ENCODE measurements around the gene OR51V1.
"Not testable (repeated sequence)": the region's sequence is repeated elsewhere in the genome, so short reads cannot be mapped to it uniquely, and the experiment has no call there.

OR51V1 gene, protein sequence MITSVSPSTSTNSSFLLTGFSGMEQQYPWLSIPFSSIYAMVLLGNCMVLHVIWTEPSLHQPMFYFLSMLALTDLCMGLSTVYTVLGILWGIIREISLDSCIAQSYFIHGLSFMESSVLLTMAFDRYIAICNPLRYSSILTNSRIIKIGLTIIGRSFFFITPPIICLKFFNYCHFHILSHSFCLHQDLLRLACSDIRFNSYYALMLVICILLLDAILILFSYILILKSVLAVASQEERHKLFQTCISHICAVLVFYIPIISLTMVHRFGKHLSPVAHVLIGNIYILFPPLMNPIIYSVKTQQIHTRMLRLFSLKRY

DNA sequence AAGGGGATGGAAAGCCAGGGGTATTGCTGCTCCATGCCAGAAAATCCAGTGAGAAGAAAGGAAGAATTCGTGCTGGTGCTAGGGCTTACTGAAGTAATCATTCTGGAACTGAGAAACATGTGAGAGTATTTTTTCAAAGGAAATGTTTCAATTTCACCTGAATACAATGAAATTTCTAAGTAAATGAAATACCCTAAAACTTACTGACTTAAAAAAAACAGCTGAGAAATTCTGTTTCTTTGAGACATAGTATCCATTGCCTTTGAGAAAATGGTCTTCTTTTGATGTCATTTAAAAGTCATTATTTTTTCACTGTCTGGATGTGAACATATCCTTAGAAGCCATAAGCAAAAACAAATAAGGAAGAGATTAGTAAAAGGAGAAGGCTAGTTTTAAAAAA is at the start of gene OR51V1:
Gene OR51V1, minus strand, starts transcription at position 101 of the 400 bp plus-strand sequence. Its CDS starts 0 bp downstream, at position 101.
- no peak for FAIRE-seq

GRCh38 chr11:5249807-5250396 is 49.4 kb upstream of the OR51V1 start, which contains the start of gene HBG1:
HBG1 (minus strand) TSS chr11:5249857; CDS start chr11:5249804, 53 bp downstream.
- FAIRE-seq: not testable (repeated sequence)

- not testable (repeated sequence) for FAIRE-seq
These were observed 48.0 kb upstream of the OR51V1 start for GRCh38 chr11:5248498-5248897.

DNA sequence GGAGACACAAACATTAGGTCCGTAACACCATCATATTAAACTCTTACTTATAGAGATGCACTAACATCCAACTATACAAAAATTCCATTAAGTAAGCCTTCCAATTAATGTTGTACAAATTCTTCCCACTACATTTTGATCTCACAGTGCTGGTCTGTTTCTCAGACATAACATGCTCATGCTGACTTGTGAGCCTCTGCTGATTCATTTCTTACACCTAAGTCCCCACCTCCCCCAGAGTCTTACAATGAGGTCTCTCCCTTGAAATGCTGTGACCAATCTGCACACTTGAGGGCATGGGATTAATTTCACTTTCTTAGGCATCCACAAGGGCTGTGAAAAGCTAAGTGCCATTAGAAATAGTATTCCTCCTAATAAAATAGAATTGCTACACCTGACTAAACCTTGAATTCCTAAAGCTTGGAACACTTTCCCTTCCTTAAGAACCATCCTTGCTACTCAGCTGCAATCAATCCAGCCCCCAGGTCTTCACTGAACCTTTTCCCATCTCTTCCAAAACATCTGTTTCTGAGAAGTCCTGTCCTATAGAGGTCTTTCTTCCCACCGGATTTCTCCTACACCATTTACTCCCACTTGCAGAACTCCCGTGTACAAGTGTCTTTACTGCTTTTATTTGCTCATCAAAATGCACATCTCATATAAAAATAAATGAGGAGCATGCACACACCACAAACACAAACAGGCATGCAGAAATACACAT is 47.1 kb upstream of the OR51V1 start:
- FAIRE-seq: no peak

DNA sequence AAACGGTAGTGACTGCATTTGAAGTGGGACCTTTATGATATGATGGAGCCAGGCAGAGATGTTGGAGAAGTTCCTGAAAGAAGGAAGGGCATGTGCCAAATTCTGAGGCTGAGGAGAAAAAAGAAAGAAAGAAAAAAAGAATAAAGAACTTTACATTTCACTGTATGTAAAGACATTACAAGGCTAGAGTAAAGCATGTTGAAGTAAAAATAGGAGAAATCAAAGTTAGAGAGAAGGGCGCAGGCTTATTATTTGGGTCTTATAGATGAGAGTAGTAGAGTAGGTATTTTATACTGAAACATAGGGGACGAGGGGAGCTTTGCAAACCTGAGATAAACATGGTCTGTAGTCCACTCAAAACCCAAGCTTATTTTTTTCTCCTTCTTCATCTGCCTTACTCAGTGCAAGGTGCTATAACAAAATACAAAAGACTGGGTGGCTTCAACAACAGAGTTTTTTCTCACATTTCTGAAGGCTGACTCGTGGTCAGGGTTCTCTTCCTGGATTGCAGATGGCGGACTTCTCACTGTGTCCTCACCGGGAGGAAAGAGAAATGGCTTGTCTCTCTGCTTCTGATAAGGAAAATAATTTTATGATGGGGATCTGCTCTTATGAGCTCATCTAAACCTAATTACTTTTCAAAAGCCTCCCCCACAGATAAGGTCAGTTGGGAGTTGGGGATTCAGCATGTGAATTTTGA is 46.4 kb upstream of the OR51V1 start:
- FAIRE-seq: no peak

- FAIRE-seq: no peak
These were observed 44.7 kb upstream of the OR51V1 start for GRCh38 chr11:5245155-5245554.

DNA sequence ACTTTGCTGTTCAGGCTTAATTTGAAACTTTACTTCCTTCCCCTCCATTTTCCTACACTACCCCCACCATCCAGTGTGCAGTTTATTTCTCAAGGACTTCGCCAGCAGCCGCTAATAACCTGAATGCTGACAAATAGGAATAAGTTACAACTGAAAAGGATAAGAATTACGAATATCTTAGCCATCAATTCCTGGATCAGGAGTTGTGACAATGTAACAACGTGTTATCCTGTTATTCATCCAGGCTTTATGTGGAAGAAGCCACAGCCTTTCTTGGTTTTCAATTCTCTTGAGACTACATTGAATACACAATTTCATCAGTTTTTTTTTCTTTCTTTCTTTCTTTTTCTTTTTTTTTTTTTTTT is 43.3 kb upstream of the OR51V1 start:
- no peak for FAIRE-seq

- FAIRE-seq: no peak
These were observed 42.7 kb upstream of the OR51V1 start for GRCh38 chr11:5242933-5243815.

- FAIRE-seq: no peak
These were observed 41.7 kb upstream of the OR51V1 start for GRCh38 chr11:5242208-5242607.

- no peak for FAIRE-seq
These were observed 41.0 kb upstream of the OR51V1 start for GRCh38 chr11:5241458-5241857.

- FAIRE-seq: no peak
These were observed 40.0 kb upstream of the OR51V1 start for GRCh38 chr11:5240458-5240857.

- no peak for FAIRE-seq
These were observed 39.6 kb upstream of the OR51V1 start for GRCh38 chr11:5240056-5240455.

DNA sequence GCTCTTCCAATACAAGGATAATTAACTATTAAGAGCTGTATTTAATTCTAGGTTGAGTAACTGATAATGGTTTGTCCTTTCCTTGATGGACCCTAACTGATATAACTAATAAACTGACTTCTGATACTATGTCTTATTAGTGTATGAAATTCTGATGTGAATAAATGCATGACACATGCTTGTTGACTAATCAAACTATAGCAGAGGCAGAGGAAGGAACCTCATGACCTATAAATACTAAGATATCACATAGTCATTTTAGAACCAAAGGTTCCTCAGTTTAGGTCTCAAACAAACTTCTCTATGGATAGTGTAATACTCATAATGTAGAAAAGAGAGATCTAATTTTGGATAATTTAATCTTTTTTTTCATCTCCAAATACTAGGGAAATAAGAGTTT is 38.6 kb upstream of the OR51V1 start:
- FAIRE-seq: no peak

- FAIRE-seq: no peak
These were observed 38.0 kb upstream of the OR51V1 start for GRCh38 chr11:5238486-5238885.

DNA sequence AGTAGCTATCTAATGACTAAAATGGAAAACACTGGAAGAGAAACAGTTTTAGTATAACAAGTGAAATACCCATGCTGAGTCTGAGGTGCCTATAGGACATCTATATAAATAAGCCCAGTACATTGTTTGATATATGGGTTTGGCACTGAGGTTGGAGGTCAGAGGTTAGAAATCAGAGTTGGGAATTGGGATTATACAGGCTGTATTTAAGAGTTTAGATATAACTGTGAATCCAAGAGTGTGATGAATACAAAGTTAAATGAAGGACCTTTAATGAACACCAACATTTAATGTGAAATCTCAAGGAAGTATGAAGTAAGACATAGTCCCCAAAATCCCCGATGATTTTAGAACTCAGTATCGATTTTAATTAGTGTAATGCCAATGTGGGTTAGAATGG is 36.9 kb upstream of the OR51V1 start:
- no peak for FAIRE-seq

DNA sequence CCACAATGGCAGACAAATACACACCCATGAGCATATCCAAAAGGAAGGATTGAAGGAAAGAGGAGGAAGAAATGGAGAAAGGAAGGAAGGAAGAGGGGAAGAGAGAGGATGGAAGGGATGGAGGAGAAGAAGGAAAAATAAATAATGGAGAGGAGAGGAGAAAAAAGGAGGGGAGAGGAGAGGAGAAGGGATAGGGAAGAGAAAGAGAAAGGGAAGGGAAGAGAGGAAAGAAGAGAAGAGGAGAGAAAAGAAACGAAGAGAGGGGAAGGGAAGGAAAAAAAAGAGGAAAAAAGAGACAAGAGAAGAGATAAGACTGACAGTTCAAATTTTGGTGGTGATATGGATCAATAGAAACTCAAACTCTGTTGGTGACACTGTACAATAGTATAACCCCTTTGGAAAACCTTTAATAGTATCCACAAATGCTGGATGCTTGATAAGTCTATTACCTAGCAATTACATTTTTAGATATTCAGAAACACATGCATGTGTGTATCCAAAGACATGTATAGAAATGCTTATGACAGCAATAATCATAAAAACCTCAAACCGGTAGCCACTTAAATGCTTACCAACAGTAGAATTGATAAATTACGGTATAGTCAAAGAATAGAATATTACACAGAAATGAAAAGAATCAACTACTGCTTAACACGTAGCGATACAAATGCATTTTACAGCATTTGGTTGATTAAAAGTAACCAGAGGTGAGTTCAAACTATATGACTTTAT is 35.0 kb upstream of the OR51V1 start:
- FAIRE-seq: no peak

DNA sequence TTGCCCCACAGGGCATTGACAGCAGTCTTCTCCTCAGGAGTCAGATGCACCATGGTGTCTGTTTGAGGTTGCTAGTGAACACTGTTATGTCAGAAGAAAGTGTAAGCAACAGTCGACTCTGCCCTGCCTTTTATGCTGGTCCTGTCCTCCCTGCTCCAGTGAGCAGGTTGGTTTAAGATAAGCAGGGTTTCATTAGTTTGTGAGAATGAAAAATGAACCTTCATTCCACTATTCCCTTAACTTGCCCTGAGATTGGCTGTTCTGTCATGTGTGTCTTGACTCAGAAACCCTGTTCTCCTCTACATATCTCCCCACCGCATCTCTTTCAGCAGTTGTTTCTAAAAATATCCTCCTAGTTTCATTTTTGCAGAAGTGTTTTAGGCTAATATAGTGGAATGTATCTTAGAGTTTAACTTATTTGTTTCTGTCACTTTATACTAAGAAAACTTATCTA is 33.9 kb upstream of the OR51V1 start, which contains the start of gene HBD:
Gene HBD, minus strand, starts transcription at position 103 of the 454 bp plus-strand sequence. Its CDS starts 50 bp downstream, at position 53.
- FAIRE-seq: no peak

DNA sequence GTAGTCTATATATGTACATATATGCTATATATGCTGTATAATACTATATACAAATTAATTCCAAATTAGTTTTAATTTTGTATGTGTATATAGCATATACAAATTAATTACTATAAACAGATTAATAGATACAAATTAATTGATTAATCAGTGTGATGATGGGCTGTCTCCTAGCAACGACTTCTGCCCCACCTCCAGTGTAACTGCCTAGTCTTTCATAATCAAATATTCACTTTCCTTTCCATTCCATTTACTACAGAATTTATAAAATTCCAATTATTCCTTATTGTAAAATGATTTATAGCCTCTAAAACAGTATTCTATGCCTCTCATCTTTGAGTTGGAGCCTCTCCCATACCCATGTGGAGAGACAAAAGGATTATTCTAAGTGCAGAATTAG is 32.8 kb upstream of the OR51V1 start:
- FAIRE-seq: no peak

GRCh38 chr11:5232821-5233220 is 32.3 kb upstream of the OR51V1 start:
- no peak for FAIRE-seq

DNA sequence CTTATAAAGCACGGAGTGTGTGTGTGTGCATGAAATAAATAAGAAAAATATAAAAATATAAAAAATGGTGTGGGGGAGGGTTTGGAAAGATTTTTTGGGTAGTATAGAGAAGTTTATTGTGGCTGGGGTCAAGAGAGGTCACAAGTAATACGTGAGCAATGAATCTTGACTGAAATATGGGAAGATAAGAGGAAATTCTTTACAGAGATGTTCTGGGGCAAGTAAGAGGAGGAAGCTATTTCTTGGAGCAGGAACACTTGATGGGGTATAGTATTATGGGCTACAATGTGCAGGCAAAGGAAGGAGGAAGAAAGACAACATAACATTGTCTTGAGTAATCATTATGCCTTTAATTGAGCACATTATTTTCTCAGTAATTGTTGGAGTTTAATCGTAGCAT is 31.7 kb upstream of the OR51V1 start:
- FAIRE-seq: no peak

DNA sequence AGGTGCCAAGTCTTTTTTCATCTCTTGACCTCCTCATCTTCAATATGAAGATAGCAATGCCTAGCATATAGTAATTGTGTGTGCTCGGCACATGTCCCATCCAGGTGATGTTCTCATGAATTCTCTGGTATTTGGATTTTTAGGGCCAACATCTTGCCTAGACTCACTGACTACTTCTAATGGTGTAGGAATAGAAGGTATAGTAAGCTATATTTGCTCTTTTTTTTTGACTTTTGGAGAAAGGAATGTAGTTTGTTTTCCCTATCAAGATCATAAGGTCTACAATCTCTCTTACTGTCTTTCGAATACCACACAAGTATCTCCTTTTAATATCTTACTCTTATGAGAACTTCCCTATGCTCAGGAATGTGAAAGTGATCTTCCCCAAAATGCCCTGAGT is 30.6 kb upstream of the OR51V1 start:
- no peak for FAIRE-seq

Measured in G401.6 (cell line).